HG03103 (cell line): ENCODE data around the gene POM121.
"Not testable (repeated sequence)": the region's sequence is repeated elsewhere in the genome, so short reads cannot be mapped to it uniquely, and the experiment has no call there.

Source experiments
- ATAC-seq: cut with Tn5 transposase; IDR thresholded peaks from one replicate; pipeline ENCODE4 v1.9.1; 2021; ENCODE audit warnings: low read depth; ENCODE audit not compliant: unreplicated experiment

The POM121 gene

GRCh38 chr7:72924733-72925545 lies at the start of gene POM121:
TSS of gene POM121 (plus strand) at chr7:72925095. CDS start at chr7:72925122, 27 bp downstream.
- peak; percentile 82 for ATAC-seq

- peak; percentile 98 for ATAC-seq
Measured at GRCh38 chr7:72879079-72879736, 45.7 kb upstream of the POM121 start.

GRCh38 chr7:72879737-72880215 lies 45.1 kb upstream of the POM121 start:
- ATAC-seq, result peak; percentile 7

- not testable (repeated sequence) for ATAC-seq
Measured at GRCh38 chr7:72891750-72892149, 33.1 kb upstream of the POM121 start.

GRCh38 chr7:72904740-72905139 lies 20.2 kb upstream of the POM121 start:
- not testable (repeated sequence) for ATAC-seq

- not testable (repeated sequence) for ATAC-seq
Measured at GRCh38 chr7:72908422-72908821, 16.5 kb upstream of the POM121 start.

GRCh38 chr7:72911395-72911794 lies 13.5 kb upstream of the POM121 start:
- not testable (repeated sequence) for ATAC-seq

GRCh38 chr7:72913750-72914149 lies 11.1 kb upstream of the POM121 start:
- ATAC-seq, result not testable (repeated sequence)

GRCh38 chr7:72914756-72915525 lies 10.0 kb upstream of the POM121 start:
- ATAC-seq, result peak; percentile 71

GRCh38 chr7:72919256-72919775 lies 5.6 kb upstream of the POM121 start:
- no peak for ATAC-seq

- peak; percentile 8 for ATAC-seq
Measured at GRCh38 chr7:72924386-72924732, 536 bp upstream of the POM121 start.

GRCh38 chr7:72925546-72926120 lies 738 bp downstream of the POM121 start:
- peak; percentile 24 for ATAC-seq

- ATAC-seq, result not testable (repeated sequence)
Measured at GRCh38 chr7:72927791-72928190, 2.9 kb downstream of the POM121 start.

- not testable (repeated sequence) for ATAC-seq
Measured at GRCh38 chr7:72928216-72928615, 3.3 kb downstream of the POM121 start.

GRCh38 chr7:72942022-72942705 lies 17.3 kb downstream of the POM121 start:
- not testable (repeated sequence) for ATAC-seq

- not testable (repeated sequence) for ATAC-seq
Measured at GRCh38 chr7:72942956-72943355, 18.1 kb downstream of the POM121 start.

- not testable (repeated sequence) for ATAC-seq
Measured at GRCh38 chr7:72944937-72945336, 20.0 kb downstream of the POM121 start.

- ATAC-seq, result not testable (repeated sequence)
Measured at GRCh38 chr7:72945597-72945996, 20.7 kb downstream of the POM121 start.

- not testable (repeated sequence) for ATAC-seq
Measured at GRCh38 chr7:72946130-72946745, 21.3 kb downstream of the POM121 start.
